Neural progenitor cell (in vitro differentiated cells): ENCODE results near the gene ITGB1. TPM values are rescaled to one million over a fixed set of nuclear protein-coding genes. Genes with fewer than 3 reads are reported as not detected.

Experiments
- DNase-seq: peaks from one replicate; pipeline ENCODE4 v3.0.0-alpha.2; 2016; ENCODE audit warnings: low spot score
- H2AFZ ChIP-seq: fragments of 200-600 bp; sonication (generic); replicated peaks from 2 replicates; pipeline ENCODE4 v1.6.1; 2016; ENCODE audit warnings: antibody characterized with exemption
- H3F3A ChIP-seq: fragments of 200-600 bp; sonication (generic); 2 replicates; pipeline ENCODE4 v1.6.1; 2016; ENCODE audit warnings: antibody characterized with exemption, low read depth
- H3K27ac ChIP-seq: fragments of 200-600 bp; sonication (generic); 2 replicates; pipeline ENCODE4 v1.5.1; 2016; ENCODE audit warnings: mild to moderate bottlenecking
- H3K27me3 ChIP-seq: fragments of 200-600 bp; sonication (generic); 2 replicates; pipeline ENCODE4 v1.6.1; 2016; ENCODE audit warnings: mild to moderate bottlenecking, moderate library complexity
- H3K36me3 ChIP-seq: fragments of 200-600 bp; sonication (generic); 2 replicates; pipeline ENCODE4 v1.5.1; 2016
- H3K4me1 ChIP-seq: fragments of 200-600 bp; sonication (generic); 2 replicates; pipeline ENCODE4 v1.6.1; 2016; ENCODE audit warnings: mixed run types
- H3K4me2 ChIP-seq: fragments of 200-600 bp; sonication (generic); 2 replicates; pipeline ENCODE4 v1.6.1; 2016
- H3K4me3 ChIP-seq: fragments of 200-600 bp; sonication (generic); 2 replicates; pipeline ENCODE4 v1.5.1; 2016
- H3K79me2 ChIP-seq: fragments of 200-600 bp; sonication (generic); 2 replicates; pipeline ENCODE4 v1.6.1; 2016; ENCODE audit warnings: low read depth
- H3K9ac ChIP-seq: fragments of 200-600 bp; sonication (generic); 2 replicates; pipeline ENCODE4 v1.6.1; 2016
- H3K9me3 ChIP-seq: fragments of 200-600 bp; sonication (generic); 2 replicates; pipeline ENCODE4 v1.5.1; 2016; ENCODE audit warnings: low read depth
- H4K20me1 ChIP-seq: fragments of 200-600 bp; sonication (generic); 2 replicates; pipeline ENCODE4 v1.6.1; 2016; ENCODE audit warnings: low read depth
- H3K27ac Mint-ChIP-seq: 3 replicates; pipeline ENCODE4 v1.8.0; 2021; ENCODE audit warnings: mixed read lengths
- H3K27me3 Mint-ChIP-seq: 2 replicates; pipeline ENCODE4 v1.8.0; 2022; ENCODE audit warnings: low read depth, mild to moderate bottlenecking, inconsistent platforms, moderate library complexity, mixed read lengths; ENCODE audit not compliant: insufficient read depth
- H3K36me3 Mint-ChIP-seq: 3 replicates; pipeline ENCODE4 v1.8.0; 2021; ENCODE audit warnings: mixed read lengths
- H3K4me1 Mint-ChIP-seq: 3 replicates; pipeline ENCODE4 v1.8.0; 2021; ENCODE audit warnings: mixed read lengths
- H3K4me3 Mint-ChIP-seq: 3 replicates; pipeline ENCODE4 v1.8.0; 2021; ENCODE audit warnings: mild to moderate bottlenecking, moderate library complexity, mixed read lengths
- H3K9me3 Mint-ChIP-seq: 3 replicates; pipeline ENCODE4 v1.8.0; 2020; ENCODE audit warnings: mixed read lengths
- CTCF ChIP-seq: fragments of 200-600 bp; sonication (generic); IDR thresholded peaks from 2 replicates; pipeline ENCODE4 v1.5.1; 2017; ENCODE audit warnings: antibody characterized with exemption, mild to moderate bottlenecking
- EZH2 ChIP-seq: fragments of 200-600 bp; sonication (generic); IDR thresholded peaks from 2 replicates; pipeline ENCODE4 v1.6.1; 2017; ENCODE audit warnings: antibody characterized with exemption, mild to moderate bottlenecking, moderate library complexity
- EZH2phosphoT487 ChIP-seq: fragments of 200-600 bp; sonication (generic); IDR thresholded peaks from 2 replicates; pipeline ENCODE4 v1.6.1; 2017; ENCODE audit warnings: antibody characterized with exemption
- total RNA-seq: library from RNA; depleted of rRNA; stranded (reverse); fragments of >200 nt; gene quantifications from 2 replicates; pipeline ENCODE4 v1.2.3, GENCODE V29; 2015; ENCODE audit warnings: low replicate concordance

ITGB1 gene
- total RNA-seq, 1 donor from 2014 or later, result 358 TPM

GRCh38 chr10:32887481-32887880, 70.5 kb downstream of the ITGB1 start:
- no peak overlapping the region for H3K27ac Mint-ChIP-seq
- H3K9me3 ChIP-seq, result no peaks in the 10 kb centered on the region

GRCh38 chr10:32882076-32882475, 76.0 kb downstream of the ITGB1 start:
- Histone ChIP-seq H3F3A (peaks cover 4% of the 10 kb centered on the region), H2AFZ (no peak overlapping the region), H3K4me3 (no peak overlapping the region), H3K79me2 (no peaks in the 10 kb centered on the region), H3K9ac (no peak overlapping the region), H4K20me1 (no peaks in the 10 kb centered on the region), H3K27ac (no peak overlapping the region), H3K27me3 (no peaks in the 10 kb centered on the region), H3K9me3 (no peaks in the 10 kb centered on the region), H3K4me2 (no peak overlapping the region), H3K36me3 (no peaks in the 10 kb centered on the region), H3K4me1 (peaks cover 11% of the 10 kb centered on the region)
- H3K27ac Mint-ChIP-seq, result no peak overlapping the region
- no peaks in the 10 kb centered on the region for H3K9me3 Mint-ChIP-seq
- H3K27me3 Mint-ChIP-seq, result no peaks in the 10 kb centered on the region
- H3K4me3 Mint-ChIP-seq, result no peak overlapping the region
- H3K36me3 Mint-ChIP-seq, result no peaks in the 10 kb centered on the region
- TF ChIP-seq EZH2phosphoT487, result no peak
- TF ChIP-seq CTCF, result no peak
- TF ChIP-seq EZH2, result no peak
- no peak for DNase-seq
- peaks cover 4% of the 10 kb centered on the region for H3K4me1 Mint-ChIP-seq

More at GRCh38 chr10:32887481-32887880, 70.5 kb downstream of the ITGB1 start:
- no peak overlapping the region for H3K4me3 Mint-ChIP-seq
- H3K36me3 Mint-ChIP-seq, result no peaks in the 10 kb centered on the region
- no peak overlapping the region for H3K9ac ChIP-seq
- no peaks in the 10 kb centered on the region for H3K9me3 Mint-ChIP-seq
- no peaks in the 10 kb centered on the region for H3K36me3 ChIP-seq
- no peak overlapping the region for H3K4me2 ChIP-seq
- H3K27me3 Mint-ChIP-seq, result no peaks in the 10 kb centered on the region
- H3K4me3 ChIP-seq, result no peak overlapping the region
- peak; percentile 11 for DNase-seq
- no peaks in the 10 kb centered on the region for H4K20me1 ChIP-seq
- H3K4me1 ChIP-seq, result peaks cover 11% of the 10 kb centered on the region
- no peaks in the 10 kb centered on the region for H3K79me2 ChIP-seq
- TF ChIP-seq EZH2phosphoT487, result no peak
- no peaks in the 10 kb centered on the region for H3K4me1 Mint-ChIP-seq
- H3F3A ChIP-seq, result peaks cover 4% of the 10 kb centered on the region
- H3K27ac ChIP-seq, result no peak overlapping the region
- H3K27me3 ChIP-seq, result no peaks in the 10 kb centered on the region
- H2AFZ ChIP-seq, result no peak overlapping the region

- H3K36me3 ChIP-seq, result no peaks in the 10 kb centered on the region
- H3K27me3 ChIP-seq, result no peaks in the 10 kb centered on the region
- H3K79me2 ChIP-seq, result no peaks in the 10 kb centered on the region
- H3K4me1 ChIP-seq, result no peaks in the 10 kb centered on the region
- no peaks in the 10 kb centered on the region for H3F3A ChIP-seq
- H3K9ac ChIP-seq, result no peak overlapping the region
- no peaks in the 10 kb centered on the region for H3K9me3 ChIP-seq
- no peak overlapping the region for H2AFZ ChIP-seq
- Mint-ChIP-seq H3K27ac (no peak overlapping the region), H3K36me3 (no peaks in the 10 kb centered on the region), H3K9me3 (no peaks in the 10 kb centered on the region), H3K4me1 (peaks cover 4% of the 10 kb centered on the region), H3K4me3 (no peak overlapping the region), H3K27me3 (no peaks in the 10 kb centered on the region)
- no peak for DNase-seq
- no peak overlapping the region for H3K27ac ChIP-seq
- TF ChIP-seq EZH2phosphoT487, result no peak
- no peak for TF ChIP-seq CTCF
- no peak for TF ChIP-seq EZH2
- no peaks in the 10 kb centered on the region for H4K20me1 ChIP-seq
- H3K4me2 ChIP-seq, result no peak overlapping the region
- H3K4me3 ChIP-seq, result no peak overlapping the region
Measured at GRCh38 chr10:32878646-32879045, 79.4 kb downstream of the ITGB1 start.

GRCh38 chr10:32877915-32878314, 80.1 kb downstream of the ITGB1 start:
- no peak for DNase-seq
- H3K27me3 ChIP-seq, result no peaks in the 10 kb centered on the region
- H3K27ac ChIP-seq, result no peak overlapping the region
- H3K27ac Mint-ChIP-seq, result no peak overlapping the region
- peaks cover 4% of the 10 kb centered on the region for H3K4me1 Mint-ChIP-seq
- no peak overlapping the region for H3K4me2 ChIP-seq
- no peaks in the 10 kb centered on the region for H3K27me3 Mint-ChIP-seq
- no peaks in the 10 kb centered on the region for H3K36me3 ChIP-seq
- H3F3A ChIP-seq, result no peaks in the 10 kb centered on the region
- H3K4me1 ChIP-seq, result no peaks in the 10 kb centered on the region
- peaks cover under 1% of the 10 kb centered on the region for H3K9me3 Mint-ChIP-seq
- no peaks in the 10 kb centered on the region for H3K36me3 Mint-ChIP-seq
- no peak overlapping the region for H3K4me3 ChIP-seq
- no peak overlapping the region for H3K4me3 Mint-ChIP-seq
- no peaks in the 10 kb centered on the region for H4K20me1 ChIP-seq
- H2AFZ ChIP-seq, result no peak overlapping the region
- no peaks in the 10 kb centered on the region for H3K9me3 ChIP-seq
- H3K79me2 ChIP-seq, result no peaks in the 10 kb centered on the region
- TF ChIP-seq EZH2 (no peak), EZH2phosphoT487 (no peak), CTCF (no peak)
- H3K9ac ChIP-seq, result no peak overlapping the region
